ENCODE measurements around the gene ATP13A1.
"Not testable (repeated sequence)": the region's sequence is repeated elsewhere in the genome, so short reads cannot be mapped to it uniquely, and the experiment has no call there.

ATP13A1 gene

DNA sequence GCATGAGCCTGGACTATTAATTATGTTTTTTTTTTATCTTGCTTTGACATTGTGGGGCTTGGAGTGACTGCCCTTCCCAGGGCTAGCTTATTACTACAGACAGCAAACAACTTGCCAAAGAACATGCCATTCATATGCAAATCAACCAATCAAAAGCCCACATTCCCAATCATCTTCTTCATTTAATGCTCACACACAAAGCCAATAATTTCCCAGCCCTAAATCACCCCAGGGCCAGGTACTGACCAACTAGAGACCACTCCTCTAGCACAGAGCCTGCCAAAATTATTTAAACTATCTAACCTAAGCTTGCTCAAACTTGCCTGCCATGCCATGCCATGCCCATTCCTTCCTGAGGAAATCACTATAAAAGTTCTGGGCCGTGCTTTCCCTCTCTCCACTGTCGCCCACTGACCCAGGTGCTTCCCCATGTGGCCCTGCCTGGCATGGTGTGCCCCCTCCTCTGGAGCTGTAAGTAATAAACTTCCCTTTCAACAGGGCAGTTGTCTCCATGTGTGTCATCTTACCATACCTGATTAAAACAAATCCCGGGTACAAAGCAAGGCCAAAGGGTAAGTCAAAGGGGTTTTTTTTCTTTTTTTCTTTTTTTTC, 60.7 kb downstream of the ATP13A1 start:
- Mint-ChIP-seq H3K4me1 (peaks cover 68% of the 10 kb centered on the region), H3K27me3 (no peaks in the 10 kb centered on the region), H3K27ac (peak overlapping the region; percentile 87), H3K36me3 (ENCODE audit: low read depth) (peaks cover 5% of the 10 kb centered on the region), H3K4me3 (no peak overlapping the region), H3K9me3 (no peaks in the 10 kb centered on the region)
- DNase-seq (no peak), ATAC-seq (no peak)

DNA sequence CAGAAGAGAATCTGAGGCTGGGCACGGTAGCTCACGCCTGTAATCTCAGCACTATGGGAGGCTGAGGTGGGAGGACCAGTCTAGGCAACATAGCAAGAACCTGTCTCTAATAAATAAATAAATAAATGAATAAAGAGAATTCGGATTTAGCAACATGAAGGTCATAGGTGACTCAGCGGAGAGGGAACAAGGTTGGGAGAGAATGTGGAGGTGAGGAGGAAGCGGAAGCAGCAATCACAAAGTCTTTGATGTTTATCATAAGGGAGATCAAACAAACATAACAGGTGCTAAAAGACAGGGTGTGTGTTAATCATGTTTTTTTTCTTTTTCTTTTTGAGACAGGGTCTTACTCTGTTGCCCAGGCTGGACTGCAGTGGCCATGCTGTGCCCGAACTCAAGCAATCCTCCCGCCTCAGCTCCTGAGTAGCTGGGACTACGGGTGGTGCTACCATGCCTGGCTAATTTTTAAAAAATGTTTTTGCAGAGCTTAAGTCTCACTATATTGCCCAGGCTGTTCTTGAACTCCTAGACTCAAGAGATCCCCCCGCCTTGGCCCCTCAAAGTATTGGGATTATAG, 61.3 kb downstream of the ATP13A1 start:
- no peak for DNase-seq
- ATAC-seq, result no peak
- no peaks in the 10 kb centered on the region for H3K27me3 Mint-ChIP-seq
- peaks cover 7% of the 10 kb centered on the region for H3K36me3 Mint-ChIP-seq (ENCODE audit: low read depth)
- peak overlapping the region; percentile 87 for H3K27ac Mint-ChIP-seq
- no peaks in the 10 kb centered on the region for H3K9me3 Mint-ChIP-seq
- H3K4me3 Mint-ChIP-seq, result no peak overlapping the region
- peaks cover 74% of the 10 kb centered on the region for H3K4me1 Mint-ChIP-seq

DNA sequence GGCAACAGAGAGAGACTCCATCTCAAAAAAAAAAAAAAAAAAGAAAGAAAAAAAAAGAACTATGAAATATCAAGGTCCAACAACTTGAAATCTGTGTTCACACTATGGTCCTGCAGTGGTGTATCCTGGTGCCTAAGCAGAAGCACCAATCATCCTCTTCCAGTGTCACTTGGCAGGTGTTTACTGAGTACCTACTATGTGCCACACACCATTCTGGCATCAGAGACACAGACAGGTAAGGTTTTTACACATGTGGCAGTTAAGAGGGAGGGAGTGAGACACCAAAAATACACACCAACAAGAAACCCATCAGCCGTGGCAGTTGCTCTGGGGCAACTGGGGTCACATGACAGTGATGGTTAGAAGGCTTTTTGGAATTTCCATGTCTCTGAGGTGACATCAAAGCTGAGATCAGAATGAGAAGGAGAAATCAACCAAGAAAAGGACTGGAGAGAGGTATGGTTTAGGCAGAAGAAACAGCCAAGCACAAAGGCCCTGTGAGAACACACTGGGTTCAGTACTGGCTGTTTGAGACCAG, 62.6 kb downstream of the ATP13A1 start:
- H3K4me3 Mint-ChIP-seq, result peak overlapping the region; percentile 41
- H3K9me3 Mint-ChIP-seq, result no peaks in the 10 kb centered on the region
- peaks cover 8% of the 10 kb centered on the region for H3K36me3 Mint-ChIP-seq (ENCODE audit: low read depth)
- DNase-seq, result no peak
- peak overlapping the region; percentile 87 for H3K27ac Mint-ChIP-seq
- H3K4me1 Mint-ChIP-seq, result peaks cover 74% of the 10 kb centered on the region
- no peak for ATAC-seq
- H3K27me3 Mint-ChIP-seq, result no peaks in the 10 kb centered on the region

DNA sequence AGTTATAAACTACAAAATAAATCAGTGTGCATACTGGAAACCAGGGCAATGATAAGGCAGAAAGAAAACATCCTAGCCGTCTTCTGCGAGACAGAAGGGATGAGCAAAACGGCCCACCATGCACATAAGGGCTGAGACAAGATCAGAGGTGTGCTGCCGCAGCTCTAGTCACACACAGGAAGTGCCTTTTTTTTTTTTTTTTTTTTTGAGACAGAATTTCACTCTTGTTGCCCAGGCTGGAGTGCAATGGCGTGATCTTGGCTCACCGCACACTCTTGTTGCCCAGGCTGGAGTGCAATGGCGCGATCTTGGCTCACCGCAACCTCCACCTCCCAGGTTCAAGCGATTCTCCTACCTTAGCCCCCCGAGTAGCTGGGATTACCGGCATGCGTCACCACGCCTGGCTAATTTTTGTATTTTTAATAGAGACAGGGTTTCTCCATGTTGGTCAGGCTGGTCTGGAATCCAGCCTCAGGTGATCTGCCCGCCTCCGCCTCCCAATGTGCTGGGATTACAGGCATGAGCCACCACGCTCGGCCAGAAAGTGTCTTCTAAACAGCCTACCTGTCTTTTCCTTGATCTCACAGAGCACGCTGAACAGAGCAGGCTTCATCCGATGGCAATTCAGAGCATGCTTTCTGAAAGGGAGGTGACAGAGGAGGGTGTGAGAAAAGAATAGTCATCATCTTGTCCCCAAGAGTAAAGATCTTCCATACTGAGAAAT, 64.6 kb downstream of the ATP13A1 start:
- H3K4me3 Mint-ChIP-seq, result peak overlapping the region; percentile 76
- H3K27ac Mint-ChIP-seq, result peak overlapping the region; percentile 100
- DNase-seq (peak; percentile 43), ATAC-seq (peak; percentile 55)
- H3K27me3 Mint-ChIP-seq; H3K9me3 Mint-ChIP-seq; H3K36me3 Mint-ChIP-seq (ENCODE audit: low read depth): not testable (repeated sequence)
- H3K4me1 Mint-ChIP-seq, result peaks cover 83% of the 10 kb centered on the region

DNA sequence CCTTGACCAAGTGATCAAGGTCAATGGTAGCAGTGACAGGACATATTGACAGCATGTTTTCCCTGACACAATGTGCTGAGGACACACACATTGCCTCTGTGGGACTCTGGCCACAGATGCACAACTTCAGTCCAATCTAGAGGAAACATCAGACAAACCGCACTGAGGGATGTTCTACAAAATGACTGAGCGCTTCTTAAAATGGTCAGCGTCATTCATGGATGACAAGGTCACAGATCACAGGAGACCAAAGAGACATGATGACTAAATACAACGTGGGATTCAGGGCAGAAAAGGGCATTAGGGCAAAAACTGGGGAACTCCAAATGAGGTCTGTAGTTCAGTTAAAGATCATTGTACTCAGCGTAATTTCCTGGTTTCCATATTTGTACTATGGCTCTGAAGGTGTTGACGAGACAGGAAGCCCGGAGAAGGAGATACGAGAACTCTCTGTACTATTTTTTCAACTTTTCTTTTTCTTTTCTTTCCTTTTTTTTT, 65.6 kb downstream of the ATP13A1 start:
- peaks cover 79% of the 10 kb centered on the region for H3K4me1 Mint-ChIP-seq
- H3K27ac Mint-ChIP-seq, result peak overlapping the region; percentile 100
- peak; percentile 77 for ATAC-seq

More for the DNA sequence above, 65.6 kb downstream of the ATP13A1 start:
- Mint-ChIP-seq H3K27me3 (no peaks in the 10 kb centered on the region), H3K9me3 (no peaks in the 10 kb centered on the region), H3K36me3 (ENCODE audit: low read depth) (peaks cover 8% of the 10 kb centered on the region), H3K4me3 (peak overlapping the region; percentile 76)
- DNase-seq, result peak; percentile 34

Data from activated naive CD8-positive, alpha-beta T cell treated with anti-CD3 and anti-CD28 coated beads, Interleukin-2, amount 50 U/mL, for 24 hours (primary cell).